ENCODE measurements around the gene ARIH2.
A peak's percentile ranks its signal among the peaks of the same experiment; 100 is the strongest.

ARIH2 gene

GRCh38 chr3:48949376-48949717 is 30.7 kb downstream of the ARIH2 start:
- no peak for TF ChIP-seq CTCF (IDR thresholded peaks at IDR 0.05)

- no peak for TF ChIP-seq CTCF (IDR thresholded peaks at IDR 0.05)
Measured at GRCh38 chr3:48950051-48950450, 31.4 kb downstream of the ARIH2 start.

GRCh38 chr3:48951764-48952163 is 33.1 kb downstream of the ARIH2 start:
- no peak for TF ChIP-seq CTCF (IDR thresholded peaks at IDR 0.05)

- peak; percentile 43; the same call in 1 of the 2 replicates for TF ChIP-seq CTCF (IDR thresholded peaks at IDR 0.05)
Measured at GRCh38 chr3:48952510-48953118, 34.0 kb downstream of the ARIH2 start.

GRCh38 chr3:48957006-48957705 is 38.5 kb downstream of the ARIH2 start:
- no peak for TF ChIP-seq CTCF (IDR thresholded peaks at IDR 0.05)

- TF ChIP-seq CTCF (IDR thresholded peaks at IDR 0.05) = no peak
Measured at GRCh38 chr3:48960841-48961413, 42.3 kb downstream of the ARIH2 start.

GRCh38 chr3:48962340-48962739 is 43.7 kb downstream of the ARIH2 start:
- no peak for TF ChIP-seq CTCF (IDR thresholded peaks at IDR 0.05)

Measured in LNCAP (cell line).